GM19238 (cell line): ENCODE results near the gene ATP9B.
"Not testable (repeated sequence)": the region's sequence is repeated elsewhere in the genome, so short reads cannot be mapped to it uniquely, and the experiment has no call there.

Experiments
- DNase-seq: peaks from one replicate; pipeline ENCODE4 v3.0.0; 2011; ENCODE audit warnings: low spot score; ENCODE audit not compliant: insufficient read length

Gene ATP9B

GRCh38 chr18:79135924-79136323 is 66.7 kb downstream of the ATP9B start:
- DNase-seq, result no peak

- no peak for DNase-seq
Measured at GRCh38 chr18:79136742-79137141, 67.5 kb downstream of the ATP9B start.

GRCh38 chr18:79139206-79139605 is 70.0 kb downstream of the ATP9B start:
- no peak for DNase-seq

GRCh38 chr18:79147014-79147413 is 77.8 kb downstream of the ATP9B start:
- DNase-seq, result no peak

- DNase-seq, result no peak
Measured at GRCh38 chr18:79151191-79151590, 82.0 kb downstream of the ATP9B start.

GRCh38 chr18:79156327-79156726 is 87.1 kb downstream of the ATP9B start:
- no peak for DNase-seq

- no peak for DNase-seq
Measured at GRCh38 chr18:79164706-79165105, 95.5 kb downstream of the ATP9B start.

- no peak for DNase-seq
Measured at GRCh38 chr18:79166702-79167101, 97.5 kb downstream of the ATP9B start.

GRCh38 chr18:79167526-79168190 is 98.5 kb downstream of the ATP9B start:
- DNase-seq, result no peak

- DNase-seq, result no peak
Measured at GRCh38 chr18:79169958-79170555, 100.9 kb downstream of the ATP9B start.

GRCh38 chr18:79172331-79172730 is 103.1 kb downstream of the ATP9B start:
- DNase-seq, result not testable (repeated sequence)

GRCh38 chr18:79173742-79174141 is 104.5 kb downstream of the ATP9B start:
- no peak for DNase-seq

- no peak for DNase-seq
Measured at GRCh38 chr18:79178113-79178531, 108.9 kb downstream of the ATP9B start.

- no peak for DNase-seq
Measured at GRCh38 chr18:79182047-79182713, 113.0 kb downstream of the ATP9B start.

- DNase-seq, result no peak
Measured at GRCh38 chr18:79185648-79186047, 116.5 kb downstream of the ATP9B start.

- no peak for DNase-seq
Measured at GRCh38 chr18:79186649-79187048, 117.5 kb downstream of the ATP9B start.

GRCh38 chr18:79187532-79188277 is 118.5 kb downstream of the ATP9B start:
- no peak for DNase-seq

- no peak for DNase-seq
Measured at GRCh38 chr18:79191418-79191817, 122.2 kb downstream of the ATP9B start.

GRCh38 chr18:79191956-79192355 is 122.8 kb downstream of the ATP9B start:
- DNase-seq, result no peak

- no peak for DNase-seq
Measured at GRCh38 chr18:79193826-79194225, 124.6 kb downstream of the ATP9B start.

GRCh38 chr18:79195716-79196683 is 126.8 kb downstream of the ATP9B start:
- DNase-seq, result no peak
